Transverse colon (tissue), 4 donors: Measurements from ENCODE around the gene NUDC.

Source experiments
- CTCF ChIP-seq, 5 experiments: fragments of 200-600 bp in 3 of 5; fragments of 450-650 bp in 2 of 5; sonication (generic) in 3 of 5; IDR thresholded peaks; 1 replicate in 2 of 5; 2 replicates in 3 of 5; pipeline ENCODE4 v1.5.1; 2016 to 2017; ENCODE audit warnings: antibody characterized with exemption in 5 of 5, inconsistent platforms in 3 of 5, mild to moderate bottlenecking in 2 of 5, moderate library complexity in 1 of 5
- EP300 ChIP-seq: sonication (generic); formaldehyde crosslinking; IDR thresholded peaks from one replicate; pipeline ENCODE4 v1.6.1; 2017; ENCODE audit warnings: antibody characterized with exemption, low read depth
- POLR2A ChIP-seq: fragments of 450-650 bp; IDR thresholded peaks from one replicate; pipeline ENCODE4 v1.6.1; 2016; ENCODE audit warnings: antibody characterized with exemption, mild to moderate bottlenecking, moderate library complexity
- POLR2AphosphoS5 ChIP-seq, 3 donors: sonication (generic); formaldehyde crosslinking; IDR thresholded peaks; one replicate each; pipeline ENCODE4 v1.6.1; 2016; ENCODE audit warnings: antibody characterized with exemption in 3 of 3

GRCh38 chr1:26949266-26949925 lies 27.9 kb downstream of the NUDC start:
- TF ChIP-seq CTCF (IDR thresholded peaks at IDR 0.05) (no peak), POLR2A (no peak), EP300 (no peak), POLR2AphosphoS5 (IDR thresholded peaks at IDR 0.05) (no peak)
